Fibroblast of pulmonary artery (primary cell): ENCODE data around the gene SHFL.
A peak's percentile ranks its signal among the peaks of the same experiment; 100 is the strongest.

ENCODE experiments used
- DNase-seq: peaks from one replicate; pipeline ENCODE4 v3.0.0-alpha.2; 2010; ENCODE audit warnings: low read depth
- H3K4me3 ChIP-seq: replicated peaks from 2 replicates; pipeline ENCODE4 v1.5.1; 2011; ENCODE audit warnings: low read depth, mild to moderate bottlenecking, control low read depth, low read length, moderate library complexity
- CTCF ChIP-seq: IDR thresholded peaks from 2 replicates; pipeline ENCODE4 v1.5.1; 2011; ENCODE audit warnings: mild to moderate bottlenecking, control low read depth, low read length, inconsistent platforms; ENCODE audit errors: missing control alignments

The SHFL gene

GRCh38 chr19:10102787-10103236 lies 16.7 kb downstream of the SHFL start:
- H3K4me3 ChIP-seq, result no peak overlapping the region
- no peak for DNase-seq
- TF ChIP-seq CTCF, result no peak

- H3K4me3 ChIP-seq, result no peak overlapping the region
- no peak for TF ChIP-seq CTCF
- no peak for DNase-seq
Measured at GRCh38 chr19:10104130-10104513, 18.0 kb downstream of the SHFL start.

- DNase-seq, result no peak
- H3K4me3 ChIP-seq, result no peak overlapping the region
- no peak for TF ChIP-seq CTCF
Measured at GRCh38 chr19:10104665-10105508, 18.8 kb downstream of the SHFL start.

GRCh38 chr19:10105509-10106099 lies 19.5 kb downstream of the SHFL start:
- no peak for TF ChIP-seq CTCF
- peak overlapping the region; percentile 17 for H3K4me3 ChIP-seq

GRCh38 chr19:10106100-10106936 lies 20.2 kb downstream of the SHFL start, which contains the start of gene PPAN:
Gene PPAN (plus strand): TSS chr19:10106362. CDS start chr19:10106395, 33 bp downstream.
- TF ChIP-seq CTCF, result no peak
- DNase-seq, result peak; percentile 99
- H3K4me3 ChIP-seq, result peak within 1 kb of the TSS; percentile 88

More at GRCh38 chr19:10105509-10106099, 19.5 kb downstream of the SHFL start:
- no peak for DNase-seq

- no peak for DNase-seq
- TF ChIP-seq CTCF, result no peak
- H3K4me3 ChIP-seq, result peak overlapping the region; percentile 88
Measured at GRCh38 chr19:10107254-10107653, 21.1 kb downstream of the SHFL start.
